Measurements from ENCODE around the gene RNGTT. TPM values are rescaled to one million over a fixed set of nuclear protein-coding genes. Genes with fewer than 3 reads are reported as not detected.

The RNGTT gene
- total and polyA plus RNA-seq, 8 donors, result 1.8 to 31.6 (median 5.8) TPM

- intact Hi-C loops (cut with DNase I; ENCODE audit: low total_unique reads), result no loop called here
- H3K27me3 ChIP-seq, result no peaks in the 10 kb centered on the region
- TF ChIP-seq EP300 (IDR thresholded peaks at IDR 0.05) (no peak), POLR2A (IDR thresholded peaks at IDR 0.05) (no peak), POLR2AphosphoS5 (IDR thresholded peaks at IDR 0.05) (no peak), CTCF (IDR thresholded peaks at IDR 0.05) (no peak)
- H3K4me1 ChIP-seq, result peaks cover 0 to 3% (median 0%) of the 10 kb centered on the region in 4 donors
- DNase-seq, result no peak
- WGBS, 5 donors, result 75 to 89% (median 78%) methylated on average over 6 to 7 of the region's 7 CpGs
- peaks cover 0 to 12% (median 7%) of the 10 kb centered on the region in 4 donors for H3K9me3 ChIP-seq
- no peak overlapping the region for H3K27ac ChIP-seq
- H3K36me3 ChIP-seq, result no peaks in the 10 kb centered on the region
- H3K4me3 ChIP-seq, result no peak overlapping the region
Measured at GRCh38 chr6:88565409-88565811, 398.0 kb downstream of the RNGTT start.

GRCh38 chr6:88563277-88563625 is 400.2 kb downstream of the RNGTT start:
- Histone ChIP-seq H3K36me3 (no peaks in the 10 kb centered on the region), H3K27me3 (no peaks in the 10 kb centered on the region), H3K27ac (no peak overlapping the region), H3K9me3 (no peaks in the 10 kb centered on the region), H3K4me3 (no peak overlapping the region), H3K4me1 (peaks cover 0 to 3% (median 0%) of the 10 kb centered on the region in 4 donors)
- DNase-seq, result no peak
- WGBS, 5 donors, result 87 to 90% (median 89%) methylated on average over 8 of the region's 8 CpGs
- intact Hi-C loops (cut with DNase I; ENCODE audit: low total_unique reads), result no loop called here
- TF ChIP-seq POLR2A (IDR thresholded peaks at IDR 0.05), result no peak
- TF ChIP-seq POLR2AphosphoS5 (IDR thresholded peaks at IDR 0.05), result no peak
- no peak for TF ChIP-seq CTCF (IDR thresholded peaks at IDR 0.05)

- WGBS, 5 donors, result 74 to 80% (median 75%) methylated on average over 18 of the region's 18 CpGs
- intact Hi-C loops (cut with DNase I; ENCODE audit: low total_unique reads), result no loop called here
- no peak overlapping the region for H3K27ac ChIP-seq
- no peak for DNase-seq
- TF ChIP-seq CTCF (IDR thresholded peaks at IDR 0.05) (no peak), EP300 (IDR thresholded peaks at IDR 0.05) (no peak), POLR2AphosphoS5 (IDR thresholded peaks at IDR 0.05) (no peak), POLR2A (IDR thresholded peaks at IDR 0.05) (no peak)
- no peaks in the 10 kb centered on the region for H3K9me3 ChIP-seq
- H3K36me3 ChIP-seq, result no peaks in the 10 kb centered on the region
- H3K27me3 ChIP-seq, result no peaks in the 10 kb centered on the region
- peaks cover 0 to 3% (median 0%) of the 10 kb centered on the region in 4 donors for H3K4me1 ChIP-seq
- no peak overlapping the region for H3K4me3 ChIP-seq
Measured at GRCh38 chr6:88562353-88563276, 400.8 kb downstream of the RNGTT start.

GRCh38 chr6:88561954-88562315 is 401.5 kb downstream of the RNGTT start:
- H3K9me3 ChIP-seq, result no peaks in the 10 kb centered on the region
- WGBS, 5 donors, result 17 to 48% (median 42%) methylated on average over 1 of the region's 1 CpG
- H3K36me3 ChIP-seq, result no peaks in the 10 kb centered on the region
- H3K27ac ChIP-seq, result peak overlapping the region in 1 of 5 donors; percentile 8
- peak in 1 of 2 donors; percentile 37 for DNase-seq
- intact Hi-C loops (cut with DNase I; ENCODE audit: low total_unique reads), result no loop called here
- H3K4me3 ChIP-seq, result no peak overlapping the region
- H3K27me3 ChIP-seq, result no peaks in the 10 kb centered on the region
- no peak for TF ChIP-seq EP300 (IDR thresholded peaks at IDR 0.05)
- no peak for TF ChIP-seq POLR2A (IDR thresholded peaks at IDR 0.05)
- no peak for TF ChIP-seq POLR2AphosphoS5 (IDR thresholded peaks at IDR 0.05)
- TF ChIP-seq CTCF (IDR thresholded peaks at IDR 0.05), result no peak
- peaks cover 0 to 3% (median 0%) of the 10 kb centered on the region in 4 donors for H3K4me1 ChIP-seq
